Naive thymus-derived CD4-positive, alpha-beta T cell (primary cell): ENCODE measurements around the gene FHL2. TPM values are rescaled to one million over a fixed set of nuclear protein-coding genes. Genes with fewer than 3 reads are reported as not detected.

Experiments
- ATAC-seq: fragments of 150-1000 bp; cut with Tn5 transposase; 2 replicates; pipeline ENCODE4 v1.10.0; 2021; ENCODE audit warnings: mild to moderate bottlenecking, moderate library complexity
- CTCF ChIA-PET: fragments of 350-600 bp; sonication (Branson Sonifier 250); formaldehyde crosslinking; loops from one replicate; lab custom pipeline; 2021; ENCODE audit warnings: antibody characterized with exemption; lab: Charles Lee
- POLR2A ChIA-PET: fragments of 350-600 bp; sonication (Branson Sonifier 250); formaldehyde crosslinking; loops from one replicate; lab custom pipeline; 2021; ENCODE audit warnings: antibody characterized with exemption, inconsistent platforms; lab: Charles Lee
- DNase-seq, 9 donors: peaks; one replicate each; pipeline versions ENCODE4 v3.0.0 to v3.0.0-alpha.2; 2020 to 2022; ENCODE audit warnings: mixed read lengths in 1 of 9
- H3K27ac ChIP-seq: one replicate; pipeline ENCODE4 v1.7.0; 2013; ENCODE audit warnings: mild to moderate bottlenecking, low read depth, low read length, moderate library complexity
- H3K27me3 ChIP-seq, 2 donors: one replicate each; pipeline ENCODE4 v1.7.0; 2013; ENCODE audit warnings: low read length in 2 of 2, mild to moderate bottlenecking in 2 of 2, moderate library complexity in 2 of 2; ENCODE audit not compliant: control insufficient read depth in 2 of 2, insufficient read depth in 2 of 2
- H3K36me3 ChIP-seq, 3 experiments: 1 replicate in 2 of 3; 2 replicates in 1 of 3; pipeline ENCODE4 v1.7.0; 2013; ENCODE audit warnings: low read length in 3 of 3, mild to moderate bottlenecking in 3 of 3, moderate library complexity in 1 of 3; ENCODE audit not compliant: insufficient read depth in 3 of 3, control insufficient read depth in 2 of 3
- H3K4me1 ChIP-seq, 2 donors: one replicate each; pipeline ENCODE4 v1.7.0; 2013; ENCODE audit warnings: low read length in 2 of 2, mild to moderate bottlenecking in 2 of 2, moderate library complexity in 1 of 2; ENCODE audit not compliant: control insufficient read depth in 2 of 2, insufficient read depth in 2 of 2
- H3K4me3 ChIP-seq: 2 replicates; pipeline ENCODE4 v1.7.0; 2013; ENCODE audit warnings: mild to moderate bottlenecking, low read length
- H3K9me3 ChIP-seq, 3 experiments: 1 replicate in 2 of 3; 2 replicates in 1 of 3; pipeline ENCODE4 v1.7.0; 2013; ENCODE audit warnings: low read length in 3 of 3; ENCODE audit not compliant: control insufficient read depth in 2 of 3
- H3K27ac Mint-ChIP-seq, 9 donors: one replicate each; pipeline ENCODE4 v1.8.0; 2020 to 2022; ENCODE audit warnings: mixed read lengths in 9 of 9, mild to moderate bottlenecking in 8 of 9, moderate library complexity in 5 of 9, inconsistent platforms in 2 of 9
- H3K27me3 Mint-ChIP-seq, 5 donors: one replicate each; pipeline ENCODE4 v1.8.0; 2021 to 2022; ENCODE audit warnings: mixed read lengths in 5 of 5, mild to moderate bottlenecking in 1 of 5
- H3K36me3 Mint-ChIP-seq, 5 donors: one replicate each; pipeline ENCODE4 v1.8.0; 2020 to 2022; ENCODE audit warnings: mixed read lengths in 5 of 5, mild to moderate bottlenecking in 3 of 5, inconsistent platforms in 1 of 5
- H3K4me1 Mint-ChIP-seq, 7 donors: one replicate each; pipeline ENCODE4 v1.8.0; 2020 to 2022; ENCODE audit warnings: mixed read lengths in 7 of 7, mild to moderate bottlenecking in 3 of 7, inconsistent platforms in 1 of 7
- H3K4me3 Mint-ChIP-seq, 10 donors: one replicate each; pipeline ENCODE4 v1.8.0; 2020 to 2022; ENCODE audit warnings: mild to moderate bottlenecking in 10 of 10, mixed read lengths in 10 of 10, moderate library complexity in 6 of 10, inconsistent platforms in 2 of 10
- H3K9me3 Mint-ChIP-seq, 11 donors: one replicate each; pipeline ENCODE4 v1.8.0; 2020 to 2022; ENCODE audit warnings: mixed read lengths in 11 of 11, mild to moderate bottlenecking in 4 of 11, inconsistent platforms in 1 of 11, moderate library complexity in 1 of 11
- intact Hi-C, 2 donors: fragments of 100-400 bp; cut with micrococcal nuclease; formaldehyde crosslinking; loops; one replicate each; pipeline ENCODE4 v1.15.1; 2023
- polyA plus RNA-seq, 2 donors: library from polyadenylated mRNA; unstranded; fragments of 300-500 nt; fragmentation: Illumina TruSeq; gene quantifications; one replicate each; pipeline ENCODE4 v1.2.3, GENCODE V29; 2021
- total RNA-seq, 6 experiments: library from RNA in 5 of 6; stranded (reverse) in 5 of 6; gene quantifications; 1 replicate in 5 of 6; 2 replicates in 1 of 6; pipeline ENCODE4 v1.2.3 and lab custom pipeline; 2021 to 2026

FHL2 gene
- total and polyA plus RNA-seq, 7 experiments from 2014 or later, result 0.19 to 3.6 (median 0.67) TPM; not detected in 1

GRCh38 chr2:105313877-105314276 lies 85.0 kb downstream of the FHL2 start:
- ATAC-seq (peak; percentile 20), DNase-seq (no peak)
- Mint-ChIP-seq H3K27me3 (no peaks in the 10 kb centered on the region), H3K27ac (no peak overlapping the region), H3K4me3 (no peak overlapping the region), H3K9me3 (no peaks in the 10 kb centered on the region), H3K36me3 (peaks cover 0 to 20% (median 6%) of the 10 kb centered on the region in 5 donors), H3K4me1 (peaks cover 10 to 47% (median 36%) of the 10 kb centered on the region in 7 donors)
- Histone ChIP-seq H3K4me1 (no peaks in the 10 kb centered on the region), H3K27me3 (no peaks in the 10 kb centered on the region), H3K27ac (no peak overlapping the region), H3K9me3 (no peaks in the 10 kb centered on the region), H3K4me3 (no peak overlapping the region), H3K36me3 (peaks cover 0 to 5% (median 4%) of the 10 kb centered on the region in 3 experiments)
- POLR2A ChIA-PET, result no interaction called here
- CTCF ChIA-PET, result no interaction called here
- intact Hi-C loops, result no loop called here

Other genes starting within 250 kb of the FHL2 start
- not detected for gene GPR45, start 157.3 kb downstream of the FHL2 start, total RNA-seq
- under 1 TPM in 1 of 2 donors, not detected in 1; 0.26 TPM for gene GPR45, start 157.3 kb downstream of the FHL2 start, polyA plus RNA-seq
- 10 to 100 TPM; 19.1 to 22.5 (median 21.6) TPM for gene TGFBRAP1, start 69.3 kb downstream of the FHL2 start, total RNA-seq
- 10 to 100 TPM; 18.0 to 28.3 TPM for gene TGFBRAP1, start 69.3 kb downstream of the FHL2 start, polyA plus RNA-seq
- 10 to 100 TPM; 17.5 to 30.8 (median 23.4) TPM for gene C2orf49, start 61.5 kb downstream of the FHL2 start, total RNA-seq
- 10 to 100 TPM in 1 of 2 donors, 1 to 10 TPM in 1; 9.7 to 11.1 TPM for gene C2orf49, start 61.5 kb downstream of the FHL2 start, polyA plus RNA-seq